Ammon's horn (tissue), 1 donor: ENCODE measurements around the gene NCF4.

Experiments
- DNase-seq: peaks from one replicate; pipeline ENCODE4 v3.0.0-alpha.2; 2016; ENCODE audit warnings: low spot score

NCF4 gene

GRCh38 chr22:36838119-36839030 is 22.4 kb upstream of the NCF4 start:
- DNase-seq = no peak

- DNase-seq = no peak
Measured at GRCh38 chr22:36839356-36840073, 21.3 kb upstream of the NCF4 start.

- no peak for DNase-seq
Measured at GRCh38 chr22:36840106-36840505, 20.7 kb upstream of the NCF4 start.

GRCh38 chr22:36846271-36846670 is 14.5 kb upstream of the NCF4 start:
- no peak for DNase-seq

- DNase-seq = no peak
Measured at GRCh38 chr22:36846949-36847348, 13.9 kb upstream of the NCF4 start.

GRCh38 chr22:36850056-36850455 is 10.8 kb upstream of the NCF4 start:
- DNase-seq = no peak

GRCh38 chr22:36850682-36851081 is 10.1 kb upstream of the NCF4 start:
- DNase-seq = no peak

- no peak for DNase-seq
Measured at GRCh38 chr22:36852056-36852973, 8.5 kb upstream of the NCF4 start.

- peak; percentile 45 for DNase-seq
Measured at GRCh38 chr22:36853407-36854099, 7.3 kb upstream of the NCF4 start.

GRCh38 chr22:36855478-36855877 is 5.3 kb upstream of the NCF4 start:
- DNase-seq = no peak

GRCh38 chr22:36856121-36856791 is 4.5 kb upstream of the NCF4 start:
- peak; percentile 92 for DNase-seq

- no peak for DNase-seq
Measured at GRCh38 chr22:36856792-36857135, 4.0 kb upstream of the NCF4 start.

- no peak for DNase-seq
Measured at GRCh38 chr22:36858156-36858555, 2.6 kb upstream of the NCF4 start.

GRCh38 chr22:36858966-36859365 is 1.8 kb upstream of the NCF4 start:
- DNase-seq = no peak

- DNase-seq = no peak
Measured at GRCh38 chr22:36860017-36860416, 789 bp upstream of the NCF4 start.

- no peak for DNase-seq
Measured at GRCh38 chr22:36860438-36860820, 377 bp upstream of the NCF4 start.

GRCh38 chr22:36862251-36863242 is 1.7 kb downstream of the NCF4 start:
- peak; percentile 47 for DNase-seq

GRCh38 chr22:36863281-36863680 is 2.5 kb downstream of the NCF4 start:
- DNase-seq = no peak

GRCh38 chr22:36863979-36864378 is 3.2 kb downstream of the NCF4 start:
- DNase-seq = no peak
